Activated CD4-positive, CD25-positive, alpha-beta regulatory T cell treated with anti-CD3 and anti-CD28 coated beads, Interleukin-2, amount 50 U/mL, for 24 hours (primary cell): ENCODE results near the gene GPR152.
"Not testable (repeated sequence)": the region's sequence is repeated elsewhere in the genome, so short reads cannot be mapped to it uniquely, and the experiment has no call there.

Experiments
- ATAC-seq, 2 donors: fragments of 150-1000 bp; cut with Tn5 transposase; one replicate each; pipeline ENCODE4 v1.10.0; 2021; ENCODE audit warnings: mild to moderate bottlenecking in 1 of 2, moderate library complexity in 1 of 2

The GPR152 gene

DNA sequence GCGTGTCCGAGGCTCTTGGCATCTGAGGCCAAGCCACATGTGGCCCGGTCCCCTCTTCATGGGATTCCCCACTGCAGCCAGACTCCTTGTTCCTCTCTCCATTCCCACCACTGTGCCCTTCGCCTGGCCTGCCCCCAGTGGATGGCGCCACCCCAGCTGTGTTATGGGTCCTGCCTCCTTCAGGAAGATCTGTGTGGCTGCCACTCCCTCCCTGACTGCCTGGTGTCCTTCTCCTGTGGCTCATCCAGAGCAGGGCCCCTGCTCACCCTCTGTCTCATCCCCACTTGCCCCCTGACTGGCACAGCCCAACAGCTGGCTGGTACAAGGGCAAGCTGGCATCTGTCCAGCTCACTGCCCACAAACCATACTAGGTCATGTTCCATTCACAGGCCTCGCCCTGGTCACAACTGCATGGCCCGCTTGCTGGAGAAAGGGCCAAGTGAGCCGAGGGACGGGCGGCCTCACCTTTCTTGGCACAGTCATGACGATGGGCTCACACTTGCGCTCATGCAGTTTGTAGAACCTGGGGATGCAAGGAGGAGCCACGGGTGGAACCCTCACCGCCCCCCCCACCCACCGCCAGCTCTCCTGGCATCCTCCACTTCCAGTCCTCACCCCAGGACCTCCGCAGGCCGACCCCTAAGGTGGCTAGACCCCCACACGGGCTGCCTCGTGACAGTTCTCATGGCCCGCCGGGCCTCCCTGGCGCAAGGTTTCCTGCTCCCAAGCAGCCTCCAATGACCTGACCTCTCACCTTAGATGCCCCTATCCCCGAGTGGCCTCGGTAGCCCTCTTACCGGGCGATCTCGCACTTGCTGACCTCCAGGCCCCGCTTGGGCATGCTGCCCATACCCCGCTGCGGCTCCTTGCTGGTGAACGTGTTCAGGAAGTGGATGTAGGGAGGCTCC, 13.0 kb downstream of the GPR152 start:
- ATAC-seq, result no peak

DNA sequence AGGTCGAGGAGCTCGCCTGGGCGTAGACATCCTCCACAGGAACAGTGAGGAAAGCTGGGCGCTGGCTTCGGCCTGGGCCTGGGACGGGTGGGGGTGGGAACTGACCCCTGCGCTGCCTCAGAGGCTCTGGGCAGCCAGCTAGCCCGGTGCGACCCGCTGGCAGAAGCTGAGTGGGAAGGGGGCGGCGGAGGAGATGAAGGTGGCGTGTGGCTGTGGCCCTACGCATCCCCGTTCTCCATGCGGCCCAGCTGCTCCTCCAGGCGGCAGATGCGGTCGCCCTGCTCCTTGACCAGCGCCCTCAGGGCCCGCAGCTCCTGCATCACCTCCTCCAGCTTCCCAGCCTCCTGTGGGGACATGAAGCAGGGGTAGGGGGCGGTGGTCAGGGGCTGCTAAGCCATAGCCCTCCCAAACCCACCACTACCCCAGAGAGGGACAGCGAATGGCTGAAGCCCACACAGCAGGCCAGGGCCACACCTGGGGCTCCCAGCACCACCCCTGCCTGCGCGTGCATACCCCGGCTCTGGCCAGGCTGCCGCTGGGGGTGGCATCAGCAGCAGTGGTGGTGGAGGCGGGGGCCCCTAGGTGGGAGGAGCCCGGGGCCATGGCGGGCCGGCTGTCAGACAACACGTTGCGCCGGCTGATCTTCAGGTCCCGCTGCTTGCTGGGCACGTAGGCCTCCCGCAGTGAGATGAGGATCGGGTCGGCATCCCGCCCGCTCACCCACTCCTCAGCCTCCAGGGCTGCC, 14.2 kb downstream of the GPR152 start:
- ATAC-seq, result peak; percentile 54 to 61

DNA sequence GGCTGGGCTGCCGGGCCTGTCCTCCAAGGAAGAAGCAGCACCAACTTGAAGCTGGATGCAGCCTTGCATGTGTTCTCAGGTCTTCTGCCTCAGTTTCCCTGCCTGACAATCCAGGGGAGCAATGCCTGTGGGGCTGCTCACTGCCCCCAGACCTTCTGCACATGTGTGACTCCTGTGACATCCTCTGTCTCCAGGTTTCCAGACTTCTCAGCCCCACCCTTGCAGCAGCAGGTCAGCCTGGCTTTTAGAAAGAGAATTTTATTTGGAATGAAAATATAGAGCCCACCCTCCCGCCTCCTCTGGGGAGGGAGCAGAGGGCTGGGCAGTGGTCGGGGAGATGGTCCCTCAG, 14.7 kb downstream of the GPR152 start:
- no peak for ATAC-seq

GRCh38 chr11:67437082-67437808, 15.3 kb downstream of the GPR152 start, which contains the start of gene PTPRCAP:
Gene PTPRCAP (minus strand): TSS chr11:67437682. CDS start chr11:67437619, 63 bp downstream.
- peak; percentile 27 to 33 for ATAC-seq

DNA sequence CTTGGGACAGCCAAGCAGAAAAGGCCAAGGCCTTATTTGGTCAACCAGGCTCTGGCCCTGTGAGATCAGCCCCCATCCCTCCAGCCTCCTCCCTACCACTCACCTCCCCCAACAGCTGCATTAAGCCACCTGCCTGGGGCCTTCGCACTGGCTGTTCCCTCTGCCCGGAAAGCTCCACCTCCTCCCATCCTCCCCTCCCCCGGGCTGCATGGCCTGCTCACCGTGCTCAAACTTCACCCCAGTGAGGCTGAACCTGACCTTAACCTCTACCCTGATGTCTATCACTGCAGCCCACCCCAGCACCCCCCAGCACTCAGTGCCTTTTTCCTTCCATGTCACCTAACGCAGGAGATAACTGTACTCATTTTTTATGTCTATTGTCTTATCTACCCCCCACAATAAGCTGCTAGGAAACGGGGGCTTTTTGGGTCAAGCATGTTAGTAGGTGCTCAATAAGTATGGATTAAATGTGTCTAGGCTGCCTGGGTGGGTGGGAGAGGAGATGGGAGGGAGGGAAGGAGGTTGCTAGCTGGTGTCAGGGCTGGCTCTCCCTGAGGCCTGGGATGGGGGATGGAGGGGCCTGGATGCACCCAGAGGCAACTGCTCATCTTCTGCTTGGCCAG, 16.0 kb downstream of the GPR152 start:
- ATAC-seq, result peak; percentile 35 to 40

DNA sequence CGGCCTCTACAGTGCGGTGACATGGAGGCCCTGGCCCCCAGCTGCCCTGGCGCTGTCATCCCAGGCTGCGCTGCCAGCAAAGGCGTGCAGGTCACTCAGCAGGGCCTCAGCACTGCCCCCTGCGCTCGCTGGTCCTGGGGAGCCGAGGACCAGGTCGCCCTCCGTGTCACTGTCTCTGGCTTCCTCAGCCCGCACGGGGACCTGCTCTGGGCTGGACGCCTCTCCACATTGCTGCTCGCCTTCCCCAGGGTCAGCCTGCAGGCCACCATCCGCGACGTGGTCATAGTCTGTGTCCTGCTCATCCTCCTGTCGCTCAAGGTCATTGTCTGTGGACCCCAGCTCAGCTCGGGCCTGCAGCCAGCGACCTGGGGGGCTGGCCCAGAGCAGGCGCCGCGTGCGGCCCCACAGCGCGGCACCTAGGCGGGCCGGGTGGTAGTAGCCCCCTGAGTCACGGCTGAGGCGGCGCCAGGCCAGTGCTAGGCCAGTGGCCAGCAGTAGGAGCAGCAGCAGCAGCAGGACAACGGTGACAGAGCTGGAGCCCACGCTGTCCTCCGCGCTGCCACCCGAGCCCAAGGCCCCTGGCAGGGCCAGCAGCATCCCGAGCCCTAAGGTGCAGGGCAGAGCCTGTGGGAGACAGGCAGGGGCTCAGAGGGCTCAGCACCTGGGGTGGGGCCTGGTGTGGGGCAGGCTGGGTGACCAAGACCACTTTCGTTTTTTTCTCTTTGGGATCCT, 16.6 kb downstream of the GPR152 start:
- ATAC-seq, result peak in 1 of 2 donors; percentile 0

GRCh38 chr11:67435031-67435726, 17.4 kb downstream of the GPR152 start:
- no peak for ATAC-seq

DNA sequence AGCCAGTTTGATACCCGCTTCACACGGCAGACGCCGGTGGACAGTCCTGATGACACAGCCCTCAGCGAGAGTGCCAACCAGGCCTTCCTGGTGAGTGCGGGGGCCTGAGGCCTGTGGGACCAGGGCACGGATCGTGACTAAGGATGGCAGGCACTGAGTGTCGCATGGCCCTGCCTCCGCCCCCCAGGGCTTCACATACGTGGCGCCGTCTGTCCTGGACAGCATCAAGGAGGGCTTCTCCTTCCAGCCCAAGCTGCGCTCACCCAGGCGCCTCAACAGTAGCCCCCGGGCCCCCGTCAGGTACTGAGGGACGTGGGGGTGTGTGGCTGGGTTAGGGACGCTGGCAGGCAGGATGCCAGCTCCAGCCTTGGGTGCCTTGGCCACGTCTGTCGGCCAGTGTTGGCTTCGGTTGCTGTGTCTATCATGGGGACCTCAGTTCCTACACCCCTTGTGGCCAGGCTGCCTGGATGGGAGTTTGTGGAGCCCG, 18.1 kb downstream of the GPR152 start:
- no peak for ATAC-seq

GRCh38 chr11:67433536-67434394, 18.8 kb downstream of the GPR152 start:
- no peak for ATAC-seq

GRCh38 chr11:67432655-67433349, 19.7 kb downstream of the GPR152 start:
- ATAC-seq, result no peak

DNA sequence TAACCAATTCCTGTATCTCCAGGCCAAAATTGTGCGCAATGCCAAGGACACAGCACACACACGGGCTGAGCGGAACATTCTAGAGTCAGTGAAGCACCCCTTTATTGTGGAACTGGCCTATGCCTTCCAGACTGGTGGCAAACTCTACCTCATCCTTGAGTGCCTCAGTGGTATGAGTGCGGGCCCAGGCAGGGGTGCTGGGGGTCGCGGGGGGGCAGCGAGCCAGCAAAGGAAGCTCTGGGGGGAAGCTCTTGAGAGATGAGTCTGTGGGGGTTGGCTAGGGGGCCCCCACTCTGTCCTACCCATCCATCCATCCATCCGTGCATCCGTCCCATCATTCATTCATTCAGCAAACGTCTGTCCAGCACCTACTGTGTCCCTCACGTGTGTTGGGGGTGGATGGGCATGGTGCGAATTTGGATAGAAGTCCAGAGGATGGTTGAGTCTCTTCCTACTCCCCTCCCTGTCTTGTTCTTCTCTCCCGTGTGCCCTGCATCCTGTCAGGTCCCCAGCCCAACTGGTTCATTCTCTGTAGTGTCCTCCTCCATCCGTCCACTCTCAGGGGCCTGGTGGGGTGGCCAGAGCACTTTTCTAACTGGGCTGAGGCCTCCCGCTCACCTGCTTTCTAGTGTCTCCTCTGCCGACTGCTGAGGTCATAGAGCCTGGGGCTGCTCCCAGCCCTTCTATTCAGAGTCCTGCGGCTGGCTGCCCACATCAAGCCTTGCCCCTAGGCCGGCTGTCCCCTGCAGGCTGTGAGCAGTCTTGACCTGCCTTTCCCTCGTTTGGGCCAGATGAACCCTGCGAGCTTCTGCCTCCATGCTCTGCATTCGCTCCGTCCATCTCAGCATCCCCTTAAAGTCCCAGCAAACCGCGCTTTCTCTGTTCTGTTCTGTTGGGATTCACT, 20.9 kb downstream of the GPR152 start:
- ATAC-seq, result no peak

DNA sequence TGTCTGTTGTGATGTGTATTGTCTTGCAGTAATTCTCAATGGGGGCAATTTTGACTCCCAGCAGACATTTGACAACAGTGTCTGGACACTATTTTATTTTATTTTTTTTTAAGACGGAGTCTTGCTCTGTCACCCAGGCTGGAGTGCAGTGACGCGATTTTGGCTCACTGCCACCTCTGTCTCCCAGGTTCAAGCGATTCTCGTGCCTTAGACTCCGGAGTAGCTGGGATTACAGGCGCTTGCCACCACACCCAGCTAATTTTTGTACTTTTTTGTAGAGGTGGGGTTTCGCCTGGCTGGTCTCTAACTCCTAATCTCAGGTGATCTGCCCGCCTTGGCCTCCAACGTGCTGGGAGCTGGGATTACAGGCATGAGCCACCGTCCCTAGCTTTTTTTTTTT, 22.8 kb downstream of the GPR152 start:
- ATAC-seq, result no peak

DNA sequence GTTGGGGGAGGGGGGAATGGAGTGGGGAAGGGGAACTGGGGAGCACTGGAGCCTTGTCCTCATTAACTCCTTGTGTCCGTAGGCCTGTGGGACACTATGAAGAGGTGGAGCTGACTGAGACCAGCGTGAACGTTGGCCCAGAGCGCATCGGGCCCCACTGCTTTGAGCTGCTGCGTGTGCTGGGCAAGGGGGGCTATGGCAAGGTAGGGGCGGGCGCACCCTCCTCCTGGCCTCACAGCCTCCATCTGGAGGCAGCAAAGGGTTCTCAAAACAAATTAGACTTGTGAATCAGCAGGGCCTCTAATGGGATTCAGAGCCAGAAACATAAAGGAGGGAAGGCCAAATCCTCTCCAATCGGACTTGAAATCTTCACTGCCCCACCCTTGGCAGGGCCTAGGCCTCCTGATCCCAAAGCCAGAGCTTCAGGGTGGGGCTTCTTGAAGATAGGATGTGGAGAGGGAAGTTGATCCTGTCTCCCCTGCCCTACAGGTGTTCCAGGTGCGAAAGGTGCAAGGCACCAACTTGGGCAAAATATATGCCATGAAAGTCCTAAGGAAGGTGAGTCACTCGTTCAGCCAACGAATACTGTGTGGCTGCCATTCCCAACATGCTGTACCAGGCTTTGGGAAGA, 23.4 kb downstream of the GPR152 start:
- no peak for ATAC-seq

- ATAC-seq, result peak; percentile 88 to 90
These were observed 24.2 kb downstream of the GPR152 start, which contains the start of gene RPS6KB2 for GRCh38 chr11:67428052-67429001. Gene RPS6KB2 (plus strand): TSS chr11:67428494. CDS start chr11:67428546, 52 bp downstream.

GRCh38 chr11:67427364-67427859, 25.1 kb downstream of the GPR152 start:
- ATAC-seq, result not testable (repeated sequence)

DNA sequence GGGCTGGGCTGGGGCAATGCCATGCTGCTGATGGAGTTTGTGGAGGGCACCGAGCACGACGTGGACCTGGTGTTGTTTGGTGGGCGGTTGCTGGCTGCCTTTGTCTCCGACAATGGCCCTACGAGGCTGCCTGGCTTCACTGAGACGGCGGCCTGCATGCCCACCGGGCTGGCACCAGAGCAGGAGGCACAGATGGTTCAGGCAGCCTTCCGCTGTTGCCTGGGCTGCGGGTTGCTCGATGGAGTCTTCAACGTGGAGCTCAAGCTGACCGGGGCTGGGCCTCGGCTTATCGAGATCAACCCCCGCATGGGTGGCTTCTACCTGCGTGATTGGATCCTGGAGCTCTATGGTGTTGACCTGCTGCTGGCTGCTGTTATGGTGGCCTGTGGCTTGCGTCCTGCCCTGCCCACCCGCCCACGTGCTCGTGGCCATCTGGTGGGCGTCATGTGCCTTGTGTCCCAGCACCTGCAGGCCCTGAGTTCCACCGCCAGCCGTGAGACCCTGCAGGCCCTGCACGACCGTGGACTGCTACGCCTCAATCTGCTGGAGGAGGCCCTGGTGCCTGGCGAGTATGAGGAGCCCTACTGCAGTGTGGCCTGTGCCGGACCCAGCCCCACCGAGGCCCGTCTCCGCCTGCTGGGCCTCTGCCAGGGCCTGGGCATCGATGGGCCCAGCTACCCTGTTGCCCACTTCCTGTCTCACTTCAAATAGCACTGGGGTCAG, 28.5 kb downstream of the GPR152 start:
- ATAC-seq, result no peak
